Loucy (cell line): ENCODE data around the gene CCDC61.

Experiments
- H2AFZ ChIP-seq: fragments of 200-600 bp; sonication (generic); 2 replicates; pipeline ENCODE4 v1.6.0; 2016; ENCODE audit warnings: antibody characterized with exemption, mild to moderate bottlenecking, low read length, moderate library complexity
- H3F3A ChIP-seq: fragments of 200-600 bp; 2 replicates; pipeline ENCODE4 v1.6.0; 2016; ENCODE audit warnings: antibody characterized with exemption, low read depth, mild to moderate bottlenecking
- H3K27me3 ChIP-seq: fragments of 200-600 bp; sonication (generic); 2 replicates; pipeline ENCODE4 v1.6.1; 2014; ENCODE audit warnings: low read length, mild to moderate bottlenecking; ENCODE audit not compliant: insufficient read depth, poor library complexity, severe bottlenecking
- H3K36me3 ChIP-seq: fragments of 200-600 bp; sonication (generic); 2 replicates; pipeline ENCODE4 v1.6.1; 2016; ENCODE audit warnings: low read length; ENCODE audit not compliant: insufficient read depth
- H3K4me1 ChIP-seq: fragments of 200-600 bp; sonication (generic); 2 replicates; pipeline ENCODE4 v1.5.1; 2014; ENCODE audit warnings: low read length, mild to moderate bottlenecking; ENCODE audit not compliant: insufficient read depth, poor library complexity, severe bottlenecking
- H3K4me2 ChIP-seq: fragments of 200-600 bp; sonication (generic); 2 replicates; pipeline ENCODE4 v1.6.0; 2014; ENCODE audit warnings: antibody characterized with exemption, low read length, low read depth, mild to moderate bottlenecking; ENCODE audit not compliant: poor library complexity, severe bottlenecking
- H3K4me3 ChIP-seq: fragments of 200-600 bp; sonication (generic); 2 replicates; pipeline ENCODE4 v1.5.1; 2014; ENCODE audit warnings: low read length, mild to moderate bottlenecking, mixed read lengths; ENCODE audit not compliant: poor library complexity, severe bottlenecking
- H3K79me2 ChIP-seq: fragments of 200-600 bp; sonication (generic); 2 replicates; pipeline ENCODE4 v1.6.1; 2014; ENCODE audit warnings: low read length; ENCODE audit not compliant: insufficient read depth
- H3K9ac ChIP-seq: fragments of 200-600 bp; sonication (generic); 2 replicates; pipeline ENCODE4 v1.6.0; 2014; ENCODE audit warnings: mild to moderate bottlenecking, low read depth, low read length, moderate library complexity; ENCODE audit not compliant: poor library complexity, severe bottlenecking
- H3K9me2 ChIP-seq: fragments of 200-600 bp; sonication (generic); replicated peaks from 2 replicates; pipeline ENCODE4 v1.6.1; 2016; ENCODE audit warnings: low read depth, low read length, mixed read lengths
- H3K9me3 ChIP-seq: fragments of 200-600 bp; sonication (generic); 2 replicates; pipeline ENCODE4 v1.6.1; 2014; ENCODE audit warnings: mild to moderate bottlenecking, antibody characterized with exemption, low read length, low read depth; ENCODE audit not compliant: insufficient read depth
- H4K20me1 ChIP-seq: fragments of 200-600 bp; sonication (generic); 2 replicates; pipeline ENCODE4 v1.6.0; 2014; ENCODE audit warnings: antibody characterized with exemption, low read length, mild to moderate bottlenecking; ENCODE audit not compliant: insufficient read depth, poor library complexity, severe bottlenecking
- EZH2phosphoT487 ChIP-seq: fragments of 200-600 bp; IDR thresholded peaks from 2 replicates; pipeline ENCODE4 v1.6.1; 2018; ENCODE audit warnings: antibody characterized with exemption, mild to moderate bottlenecking, moderate library complexity, borderline replicate concordance
- TF ChIP-seq, protein P1 (sequence below): fragments of 200-600 bp; sonication (generic); conservative IDR thresholded peaks from 2 replicates; pipeline ENCODE4 v1.5.1; 2014; ENCODE audit warnings: mild to moderate bottlenecking, antibody characterized with exemption, low read length

The CCDC61 gene

GRCh38 chr19:46018729-46019251, 23.5 kb downstream of the CCDC61 start:
- Histone ChIP-seq H3K9me3 (no peaks in the 10 kb centered on the region), H3K36me3 (peaks cover 5% of the 10 kb centered on the region; the same call in 1 of the 2 replicates), H3K4me1 (no peaks in the 10 kb centered on the region), H3K4me2 (no peak overlapping the region), H4K20me1 (no peaks in the 10 kb centered on the region), H3K79me2 (no peaks in the 10 kb centered on the region), H3K9ac (no peak overlapping the region), H3K27me3 (no peaks in the 10 kb centered on the region), H2AFZ (no peak overlapping the region), H3F3A (no peaks in the 10 kb centered on the region), H3K9me2 (no peaks in the 10 kb centered on the region), H3K4me3 (no peak overlapping the region)
- TF ChIP-seq EZH2phosphoT487, result no peak
- TF ChIP-seq, protein P1, sequence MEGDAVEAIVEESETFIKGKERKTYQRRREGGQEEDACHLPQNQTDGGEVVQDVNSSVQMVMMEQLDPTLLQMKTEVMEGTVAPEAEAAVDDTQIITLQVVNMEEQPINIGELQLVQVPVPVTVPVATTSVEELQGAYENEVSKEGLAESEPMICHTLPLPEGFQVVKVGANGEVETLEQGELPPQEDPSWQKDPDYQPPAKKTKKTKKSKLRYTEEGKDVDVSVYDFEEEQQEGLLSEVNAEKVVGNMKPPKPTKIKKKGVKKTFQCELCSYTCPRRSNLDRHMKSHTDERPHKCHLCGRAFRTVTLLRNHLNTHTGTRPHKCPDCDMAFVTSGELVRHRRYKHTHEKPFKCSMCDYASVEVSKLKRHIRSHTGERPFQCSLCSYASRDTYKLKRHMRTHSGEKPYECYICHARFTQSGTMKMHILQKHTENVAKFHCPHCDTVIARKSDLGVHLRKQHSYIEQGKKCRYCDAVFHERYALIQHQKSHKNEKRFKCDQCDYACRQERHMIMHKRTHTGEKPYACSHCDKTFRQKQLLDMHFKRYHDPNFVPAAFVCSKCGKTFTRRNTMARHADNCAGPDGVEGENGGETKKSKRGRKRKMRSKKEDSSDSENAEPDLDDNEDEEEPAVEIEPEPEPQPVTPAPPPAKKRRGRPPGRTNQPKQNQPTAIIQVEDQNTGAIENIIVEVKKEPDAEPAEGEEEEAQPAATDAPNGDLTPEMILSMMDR, result no peak

GRCh38 chr19:46019270-46019669, 24.0 kb downstream of the CCDC61 start:
- H2AFZ ChIP-seq, result no peak overlapping the region
- H3K79me2 ChIP-seq, result no peaks in the 10 kb centered on the region
- H3K9me2 ChIP-seq, result no peaks in the 10 kb centered on the region
- no peak overlapping the region for H3K4me3 ChIP-seq
- no peak overlapping the region for H3K4me2 ChIP-seq
- H3K9ac ChIP-seq, result no peak overlapping the region
- H3K9me3 ChIP-seq, result no peaks in the 10 kb centered on the region
- TF ChIP-seq EZH2phosphoT487, result no peak
- TF ChIP-seq, protein P1, result no peak
- H3K36me3 ChIP-seq, result peaks cover 5% of the 10 kb centered on the region; the same call in 1 of the 2 replicates
- no peaks in the 10 kb centered on the region for H3K27me3 ChIP-seq
- H4K20me1 ChIP-seq, result no peaks in the 10 kb centered on the region
- no peaks in the 10 kb centered on the region for H3K4me1 ChIP-seq
- no peaks in the 10 kb centered on the region for H3F3A ChIP-seq

GRCh38 chr19:46020819-46021125, 25.5 kb downstream of the CCDC61 start:
- Histone ChIP-seq H3K4me1 (peaks cover 2% of the 10 kb centered on the region), H3K79me2 (no peaks in the 10 kb centered on the region), H3K9ac (no peak overlapping the region), H3K4me3 (no peak overlapping the region), H3K9me2 (no peaks in the 10 kb centered on the region), H3K36me3 (peaks cover 5% of the 10 kb centered on the region; the same call in 1 of the 2 replicates), H4K20me1 (no peaks in the 10 kb centered on the region), H2AFZ (no peak overlapping the region), H3K27me3 (no peaks in the 10 kb centered on the region), H3F3A (0 out of 2 replicates have a peak, but pooled peaks cover 5% of the 10 kb centered on the region), H3K9me3 (no peaks in the 10 kb centered on the region), H3K4me2 (no peak overlapping the region)
- TF ChIP-seq, protein P1, result no peak
- no peak for TF ChIP-seq EZH2phosphoT487
